Fibroblast of mammary gland (primary cell): Measurements from ENCODE around the gene NEK7.

ENCODE experiments used
- DNase-seq: peaks from one replicate; pipeline ENCODE4 v3.0.0-alpha.2; 2010; ENCODE audit warnings: low read depth
- H3K4me3 ChIP-seq: 2 replicates; pipeline ENCODE4 v1.5.1; 2011; ENCODE audit warnings: low read depth, mild to moderate bottlenecking, low read length, moderate library complexity; ENCODE audit not compliant: control insufficient read depth
- TF ChIP-seq, protein P1 (sequence below): conservative IDR thresholded peaks from 2 replicates; pipeline ENCODE4 v1.5.1; 2011; ENCODE audit warnings: low read depth, low read length, inconsistent platforms; ENCODE audit not compliant: control insufficient read depth, insufficient read depth

Gene NEK7

DNA sequence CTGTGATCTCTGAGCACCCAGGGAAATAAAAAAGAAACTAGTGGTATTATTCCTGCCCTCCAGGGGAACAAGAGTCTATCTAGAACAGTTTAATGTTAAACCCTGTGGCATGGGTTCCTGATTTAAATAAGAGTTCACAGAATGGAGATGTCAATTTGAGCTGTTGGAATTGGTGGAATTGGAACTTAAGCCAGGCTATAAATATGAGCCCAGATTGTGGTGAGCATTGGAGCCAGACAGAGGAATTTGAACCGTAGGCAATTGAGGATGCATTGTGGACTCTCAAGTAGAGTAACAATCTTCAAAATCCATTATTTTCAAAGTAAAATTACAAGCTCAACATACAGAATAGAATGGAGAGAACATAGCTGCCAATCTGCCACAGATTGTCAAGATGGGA, 98.2 kb downstream of the NEK7 start:
- DNase-seq: no peak
- H3K4me3 ChIP-seq: no peak overlapping the region
- TF ChIP-seq, protein P1, sequence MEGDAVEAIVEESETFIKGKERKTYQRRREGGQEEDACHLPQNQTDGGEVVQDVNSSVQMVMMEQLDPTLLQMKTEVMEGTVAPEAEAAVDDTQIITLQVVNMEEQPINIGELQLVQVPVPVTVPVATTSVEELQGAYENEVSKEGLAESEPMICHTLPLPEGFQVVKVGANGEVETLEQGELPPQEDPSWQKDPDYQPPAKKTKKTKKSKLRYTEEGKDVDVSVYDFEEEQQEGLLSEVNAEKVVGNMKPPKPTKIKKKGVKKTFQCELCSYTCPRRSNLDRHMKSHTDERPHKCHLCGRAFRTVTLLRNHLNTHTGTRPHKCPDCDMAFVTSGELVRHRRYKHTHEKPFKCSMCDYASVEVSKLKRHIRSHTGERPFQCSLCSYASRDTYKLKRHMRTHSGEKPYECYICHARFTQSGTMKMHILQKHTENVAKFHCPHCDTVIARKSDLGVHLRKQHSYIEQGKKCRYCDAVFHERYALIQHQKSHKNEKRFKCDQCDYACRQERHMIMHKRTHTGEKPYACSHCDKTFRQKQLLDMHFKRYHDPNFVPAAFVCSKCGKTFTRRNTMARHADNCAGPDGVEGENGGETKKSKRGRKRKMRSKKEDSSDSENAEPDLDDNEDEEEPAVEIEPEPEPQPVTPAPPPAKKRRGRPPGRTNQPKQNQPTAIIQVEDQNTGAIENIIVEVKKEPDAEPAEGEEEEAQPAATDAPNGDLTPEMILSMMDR: no peak

DNA sequence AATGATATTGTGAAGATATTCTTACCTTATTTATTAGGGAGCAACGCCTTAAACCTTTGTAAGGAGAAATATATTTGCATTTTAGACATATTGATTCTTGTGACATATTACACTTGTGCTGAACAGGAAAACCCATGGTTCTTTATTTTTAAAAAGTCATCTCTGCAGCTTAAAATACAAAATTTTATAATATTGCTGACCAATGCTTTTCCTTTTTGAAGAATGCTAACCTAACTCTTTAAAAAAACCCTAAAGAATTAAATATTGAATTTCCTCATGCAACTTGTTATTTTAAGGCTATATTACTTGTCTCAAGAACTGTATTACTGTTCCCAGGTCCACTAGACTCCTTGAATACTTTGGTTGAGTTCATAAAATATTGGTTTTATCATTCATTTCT, 99.0 kb downstream of the NEK7 start:
- TF ChIP-seq, protein P1: no peak
- no peak overlapping the region for H3K4me3 ChIP-seq

DNA sequence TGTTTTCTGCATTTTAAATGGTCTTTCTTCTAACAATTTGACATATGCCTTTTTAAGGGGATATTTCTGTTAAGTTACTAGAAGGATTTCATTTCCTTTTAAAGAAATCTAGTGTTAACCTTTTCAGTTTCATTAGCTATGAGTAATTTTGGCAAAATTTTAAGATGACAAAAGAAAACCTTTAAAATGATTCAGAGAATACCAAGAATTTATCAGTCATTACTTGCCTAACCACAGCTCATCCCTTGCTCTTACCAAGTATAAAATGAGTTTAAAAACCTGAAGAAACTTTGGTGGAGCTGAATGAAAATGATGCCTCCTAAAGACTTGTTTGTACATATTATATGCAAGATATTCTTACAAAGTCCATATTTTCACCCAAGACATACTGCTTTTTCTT, 101.7 kb downstream of the NEK7 start:
- TF ChIP-seq, protein P1: no peak
- peak; percentile 87 for DNase-seq
- no peak overlapping the region for H3K4me3 ChIP-seq

More for the DNA sequence above, 99.0 kb downstream of the NEK7 start:
- no peak for DNase-seq

DNA sequence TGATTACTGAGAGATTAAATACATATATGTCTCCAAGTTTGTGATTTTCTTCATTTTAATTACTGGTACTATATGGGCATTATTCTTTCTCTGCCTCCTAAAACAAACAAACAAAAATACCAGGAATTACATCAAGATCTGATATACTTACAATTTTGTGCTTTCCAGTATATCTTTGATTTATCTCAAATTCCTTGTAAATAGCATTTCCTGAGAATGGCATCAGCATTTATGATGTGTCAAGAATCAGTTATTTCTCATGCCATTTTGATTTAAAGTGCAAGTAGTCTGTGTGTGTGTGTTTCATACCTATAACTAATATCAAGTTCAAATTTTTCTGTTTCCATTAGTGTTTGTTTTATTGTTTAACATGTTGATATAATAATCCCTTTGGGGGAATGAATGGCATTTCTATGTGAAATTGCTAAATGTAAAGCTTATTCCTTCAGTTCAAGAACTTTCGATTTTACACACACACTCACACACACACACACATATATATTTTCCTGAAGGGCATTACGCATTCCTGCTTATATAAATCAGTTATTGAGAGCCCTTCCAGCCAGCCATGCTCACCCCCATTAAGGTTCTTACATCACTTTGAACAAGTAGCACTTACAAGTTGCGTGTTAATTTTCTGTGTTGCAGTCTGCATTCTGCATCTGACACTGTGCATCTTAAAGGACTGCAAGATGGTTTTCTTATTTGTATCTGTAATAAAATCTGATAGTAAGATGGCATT, 102.7 kb downstream of the NEK7 start:
- no peak for DNase-seq
- H3K4me3 ChIP-seq: no peak overlapping the region
- TF ChIP-seq, protein P1: no peak

DNA sequence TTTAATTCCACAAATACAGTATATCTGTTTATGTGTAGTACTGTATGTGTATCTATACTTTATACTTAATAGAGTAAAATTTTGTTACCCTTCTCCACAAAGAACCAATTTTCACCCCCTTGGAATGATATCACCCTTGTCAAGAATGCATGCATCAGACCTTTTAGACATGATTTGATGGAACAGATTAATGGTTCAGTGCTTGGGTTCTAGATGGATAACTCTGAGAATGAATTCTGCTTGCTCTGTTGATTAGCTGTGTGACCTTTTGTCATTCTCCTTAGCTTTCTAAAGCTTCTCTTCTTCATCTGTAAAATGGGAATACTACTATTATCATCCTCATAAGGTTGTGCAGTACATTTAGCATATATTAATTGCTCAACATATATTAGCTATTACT, 105.1 kb downstream of the NEK7 start:
- TF ChIP-seq, protein P1: no peak
- DNase-seq: no peak
- H3K4me3 ChIP-seq: no peak overlapping the region

DNA sequence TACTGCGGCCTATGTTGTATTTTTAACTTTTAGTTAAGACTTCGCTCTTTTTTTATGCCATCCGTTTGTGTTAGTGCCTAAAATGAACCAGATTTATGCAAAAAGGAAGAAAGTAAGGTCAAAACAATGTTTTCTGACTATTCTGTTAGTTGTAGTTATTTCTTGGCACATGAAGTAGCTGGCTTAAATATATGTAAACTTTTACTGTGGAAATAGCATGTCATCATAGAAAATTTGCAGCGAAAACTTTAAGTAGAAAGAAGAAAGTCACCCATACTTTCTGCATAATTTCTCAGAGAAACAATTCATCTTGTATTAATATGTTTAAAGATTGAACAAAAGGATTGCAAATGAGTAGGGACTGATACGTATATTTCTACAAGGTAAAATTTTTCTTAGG, 106.4 kb downstream of the NEK7 start:
- H3K4me3 ChIP-seq: no peak overlapping the region
- no peak for DNase-seq
- TF ChIP-seq, protein P1: no peak

DNA sequence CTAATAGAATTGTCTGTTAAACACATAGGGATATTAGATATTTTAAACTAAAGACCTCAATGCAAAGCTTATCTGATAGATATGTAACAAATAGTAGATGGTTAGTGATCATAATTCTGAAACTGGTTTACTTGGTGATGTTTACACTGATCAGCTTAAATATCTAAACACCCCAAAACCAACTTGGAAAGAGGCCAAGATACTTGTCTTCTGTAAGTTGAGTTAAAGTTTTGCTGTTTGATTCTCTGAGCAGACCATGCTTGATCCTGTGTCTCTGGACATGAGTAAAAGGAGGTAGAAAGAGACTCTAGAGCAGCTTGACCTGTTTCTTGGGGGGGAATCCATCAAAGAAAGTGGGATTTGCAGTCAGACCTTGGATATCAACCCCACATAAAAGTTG, 107.5 kb downstream of the NEK7 start:
- TF ChIP-seq, protein P1: no peak
- H3K4me3 ChIP-seq: no peak overlapping the region
- no peak for DNase-seq
